Choroid plexus epithelial cell (primary cell): ENCODE measurements around the gene MBD3L3.
A peak's percentile ranks its signal among the peaks of the same experiment; 100 is the strongest.
"Not testable (repeated sequence)": the region's sequence is repeated elsewhere in the genome, so short reads cannot be mapped to it uniquely, and the experiment has no call there.

Experiments
- DNase-seq: peaks from one replicate; pipeline ENCODE4 v3.0.0-alpha.2; 2010; ENCODE audit warnings: low read depth
- H3K4me3 ChIP-seq: 2 replicates; pipeline ENCODE4 v1.5.1; 2011; ENCODE audit warnings: low read depth, mild to moderate bottlenecking, control low read depth, low read length, moderate library complexity
- TF ChIP-seq, protein P1 (sequence below): conservative IDR thresholded peaks from 2 replicates; pipeline ENCODE4 v1.5.1; 2011; ENCODE audit warnings: low read depth, mild to moderate bottlenecking, control low read depth, inconsistent platforms, low read length, moderate library complexity

Gene MBD3L3

DNA sequence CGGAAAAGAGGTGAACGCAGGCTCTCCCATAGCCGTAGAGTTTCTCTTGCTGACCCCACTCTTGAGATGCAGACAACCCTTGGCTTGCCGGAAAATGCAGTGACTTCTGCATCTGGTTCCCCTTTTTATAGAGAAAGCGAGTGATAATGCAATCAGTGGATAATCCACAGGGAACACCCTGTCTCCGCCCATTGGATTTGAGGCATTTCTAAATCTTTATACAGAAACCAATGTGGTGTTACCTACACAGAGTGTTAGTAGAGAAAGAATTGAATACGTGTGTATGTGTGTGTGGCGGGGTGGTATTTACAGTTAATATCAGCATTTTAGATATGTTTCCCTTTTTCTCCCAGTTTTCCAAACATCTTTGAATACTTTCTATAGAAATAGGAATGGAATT is at the start of gene MBD3L3:
Gene MBD3L3 (minus strand): TSS at position 101 of the 400 bp plus-strand sequence. CDS start 71 bp downstream, at position 30.
- H3K4me3 ChIP-seq, DNase-seq: not testable (repeated sequence)

DNA sequence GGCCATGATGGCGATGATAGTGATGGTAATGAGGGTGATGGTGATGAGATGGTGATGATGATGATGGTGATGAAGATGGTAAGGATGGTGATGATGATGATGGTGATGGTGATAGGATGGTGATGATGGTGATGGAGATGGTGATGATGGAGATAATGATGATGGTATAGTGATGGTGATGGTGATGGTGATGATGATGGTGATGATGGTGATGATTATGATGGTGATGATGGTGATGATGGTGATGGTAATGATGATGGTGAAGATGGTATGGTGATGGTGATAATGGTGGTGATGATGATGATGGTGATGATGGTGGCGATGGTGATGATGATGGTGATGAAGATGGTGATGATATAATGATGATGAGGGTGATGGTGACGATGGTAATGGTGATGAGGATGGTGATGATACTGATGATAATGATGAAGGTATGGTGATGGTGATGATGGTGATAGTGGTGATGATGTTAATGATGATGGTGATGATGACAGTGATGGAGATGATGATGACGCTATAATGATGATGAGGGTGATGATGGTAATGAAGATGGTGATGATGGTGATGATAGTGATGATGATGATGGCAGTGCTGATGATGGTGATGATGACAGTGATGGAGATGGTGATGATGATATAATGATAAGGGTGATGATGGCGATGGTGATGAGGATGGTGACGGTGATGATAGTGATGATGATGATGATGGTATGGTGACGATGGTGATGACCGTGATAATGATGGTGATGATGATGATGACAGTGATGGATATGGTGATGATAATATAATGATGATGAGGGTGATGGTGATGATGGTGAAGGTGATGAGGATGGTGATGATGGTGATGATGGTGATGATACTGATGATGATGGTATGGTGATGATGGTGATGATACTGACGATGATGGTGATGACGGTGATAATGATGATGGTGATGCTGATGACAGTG is 48.5 kb upstream of the MBD3L3 start:
- no peak overlapping the region for H3K4me3 ChIP-seq
- DNase-seq: no peak
- TF ChIP-seq, protein P1, sequence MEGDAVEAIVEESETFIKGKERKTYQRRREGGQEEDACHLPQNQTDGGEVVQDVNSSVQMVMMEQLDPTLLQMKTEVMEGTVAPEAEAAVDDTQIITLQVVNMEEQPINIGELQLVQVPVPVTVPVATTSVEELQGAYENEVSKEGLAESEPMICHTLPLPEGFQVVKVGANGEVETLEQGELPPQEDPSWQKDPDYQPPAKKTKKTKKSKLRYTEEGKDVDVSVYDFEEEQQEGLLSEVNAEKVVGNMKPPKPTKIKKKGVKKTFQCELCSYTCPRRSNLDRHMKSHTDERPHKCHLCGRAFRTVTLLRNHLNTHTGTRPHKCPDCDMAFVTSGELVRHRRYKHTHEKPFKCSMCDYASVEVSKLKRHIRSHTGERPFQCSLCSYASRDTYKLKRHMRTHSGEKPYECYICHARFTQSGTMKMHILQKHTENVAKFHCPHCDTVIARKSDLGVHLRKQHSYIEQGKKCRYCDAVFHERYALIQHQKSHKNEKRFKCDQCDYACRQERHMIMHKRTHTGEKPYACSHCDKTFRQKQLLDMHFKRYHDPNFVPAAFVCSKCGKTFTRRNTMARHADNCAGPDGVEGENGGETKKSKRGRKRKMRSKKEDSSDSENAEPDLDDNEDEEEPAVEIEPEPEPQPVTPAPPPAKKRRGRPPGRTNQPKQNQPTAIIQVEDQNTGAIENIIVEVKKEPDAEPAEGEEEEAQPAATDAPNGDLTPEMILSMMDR: no peak

DNA sequence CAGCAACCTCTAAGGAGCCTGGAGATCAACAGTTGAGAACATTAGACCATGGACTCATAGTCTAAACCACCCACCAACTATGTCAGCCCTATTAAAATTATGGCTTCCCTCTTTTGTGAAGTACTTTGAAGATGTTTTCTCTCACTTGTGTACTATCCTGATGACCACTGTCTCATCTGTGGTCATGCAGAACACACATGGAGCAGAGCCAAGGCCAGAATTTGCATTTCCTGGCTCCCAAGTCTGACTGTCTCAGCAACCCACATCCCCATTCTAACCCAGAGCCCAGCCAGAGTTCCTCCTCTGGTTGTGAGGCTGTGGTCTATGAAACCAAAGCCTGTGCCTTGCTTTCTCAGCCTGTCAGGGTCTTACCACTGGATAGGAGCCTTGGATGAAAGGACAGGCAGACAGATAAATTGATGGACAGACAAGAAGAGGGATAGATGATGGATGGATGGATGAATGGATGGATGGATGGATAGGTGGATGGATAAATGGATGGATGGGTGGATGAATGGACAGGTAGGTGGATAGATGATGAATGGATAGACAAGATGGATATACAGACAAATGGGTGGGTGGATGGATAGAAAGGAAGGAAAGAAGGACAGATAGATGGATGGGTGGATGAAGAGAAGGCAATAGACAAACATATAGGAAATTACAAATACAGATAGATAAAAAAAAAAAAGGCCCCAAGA is 46.4 kb upstream of the MBD3L3 start:
- TF ChIP-seq, protein P1: no peak
- H3K4me3 ChIP-seq: no peak overlapping the region
- no peak for DNase-seq

DNA sequence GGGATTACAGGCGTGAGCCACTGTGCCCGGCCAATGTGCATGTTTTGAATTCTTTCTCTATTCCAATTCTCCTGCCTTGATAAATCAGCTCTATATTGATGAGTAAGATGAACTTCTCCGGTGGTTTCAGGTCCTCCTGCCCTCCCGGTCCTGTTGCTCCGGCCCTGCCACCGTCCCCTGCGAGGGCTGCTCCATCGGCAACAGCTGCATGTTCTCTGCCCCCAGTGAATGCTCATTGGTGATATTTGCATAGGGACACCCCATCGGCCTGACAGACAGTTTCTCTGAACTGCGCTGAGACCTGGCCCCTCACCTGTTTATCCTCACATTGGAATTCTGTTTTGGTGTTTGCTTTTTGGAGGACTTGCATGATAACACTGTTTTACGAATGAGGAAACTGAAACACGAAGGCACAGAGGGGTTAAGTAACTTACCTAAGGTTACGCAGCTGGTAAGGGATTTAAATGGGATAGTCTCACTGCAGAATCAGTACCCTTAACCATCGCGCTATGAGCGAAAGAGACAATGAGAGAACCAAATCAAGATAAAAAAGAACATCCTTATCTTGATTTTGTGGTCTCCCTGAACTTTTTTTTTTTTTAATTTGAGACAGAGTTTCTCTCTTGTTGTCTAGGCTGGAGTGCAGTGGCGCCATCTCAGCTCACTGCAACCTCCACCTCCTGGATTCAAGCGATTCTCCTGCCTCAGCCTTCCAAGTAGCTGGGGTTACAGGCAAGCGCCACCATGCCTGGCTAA is 43.2 kb upstream of the MBD3L3 start:
- TF ChIP-seq, protein P1: no peak
- H3K4me3 ChIP-seq: no peak overlapping the region
- no peak for DNase-seq

DNA sequence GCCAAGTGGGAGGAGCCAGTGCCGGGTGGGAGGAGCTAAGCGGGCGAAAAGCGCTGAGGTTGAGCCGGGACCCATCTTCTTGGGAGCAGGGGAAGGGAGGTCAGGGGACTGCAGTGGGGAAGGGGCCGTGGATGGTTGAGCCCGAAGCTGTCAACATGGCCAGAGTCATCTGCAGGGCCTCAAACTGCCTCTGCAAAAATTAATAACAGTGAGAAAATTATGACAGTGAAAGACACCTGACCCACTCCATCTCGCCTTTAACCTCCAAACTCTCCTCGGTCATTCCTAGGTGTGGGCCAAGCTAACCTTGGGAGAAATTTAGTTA is 41.1 kb upstream of the MBD3L3 start:
- DNase-seq: no peak
- TF ChIP-seq, protein P1: no peak

DNA sequence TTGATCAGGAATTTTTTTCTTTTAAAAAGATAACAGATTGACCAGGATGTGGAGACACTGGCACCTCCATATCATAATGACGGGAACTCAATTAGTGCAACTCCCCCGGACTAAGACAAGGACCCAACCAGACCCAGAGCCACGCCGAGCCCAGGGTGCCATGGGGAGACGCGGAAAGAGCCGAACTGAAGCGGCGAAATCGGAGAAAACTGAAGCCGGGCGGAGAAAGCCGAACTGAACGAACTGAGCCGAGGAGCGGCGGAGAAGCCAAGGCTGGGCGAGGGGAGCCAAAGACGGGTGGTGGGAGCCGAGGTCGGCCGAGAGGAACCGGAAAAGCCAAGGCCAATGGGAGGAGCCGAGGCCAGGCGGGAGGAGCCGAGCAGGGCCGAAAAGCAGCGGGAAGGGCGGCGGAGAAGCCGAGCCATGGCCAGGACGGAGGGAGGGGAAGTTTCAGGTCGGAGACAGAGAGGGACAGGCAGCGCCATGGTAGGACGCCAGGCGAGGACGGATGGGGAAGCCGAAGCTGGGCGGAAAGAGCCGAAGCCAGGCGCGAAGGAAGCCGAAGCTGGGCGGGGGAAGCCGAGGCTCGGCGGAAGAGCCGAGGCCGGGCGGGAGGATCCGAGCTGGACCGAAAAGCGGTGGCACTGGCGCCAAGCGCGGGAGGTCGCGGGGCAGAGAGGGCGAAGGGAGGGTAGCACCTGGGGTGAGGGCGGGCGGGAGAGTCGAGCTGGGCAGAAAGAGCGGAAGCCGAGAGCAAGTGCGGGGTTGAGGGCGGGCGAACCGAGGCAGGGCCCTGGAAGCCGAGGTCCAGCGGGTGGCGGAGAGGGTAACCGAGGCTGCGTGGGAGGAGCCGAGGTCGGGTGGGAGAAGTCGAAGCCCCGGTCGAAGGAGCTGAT is 40.5 kb upstream of the MBD3L3 start:
- peak overlapping the region; percentile 90 for H3K4me3 ChIP-seq
- TF ChIP-seq, protein P1: no peak
- DNase-seq: peak; percentile 94

More for the DNA sequence above, 41.1 kb upstream of the MBD3L3 start:
- peak overlapping the region; percentile 90 for H3K4me3 ChIP-seq
